Measurements from ENCODE around the gene KRTAP10-1. TPM values are rescaled to one million over a fixed set of nuclear protein-coding genes. Genes with fewer than 3 reads are reported as not detected.

The KRTAP10-1 gene
- polyA plus RNA-seq, 2 of the 4 experiments (the other 2 are of a cell fraction): not detected

DNA sequence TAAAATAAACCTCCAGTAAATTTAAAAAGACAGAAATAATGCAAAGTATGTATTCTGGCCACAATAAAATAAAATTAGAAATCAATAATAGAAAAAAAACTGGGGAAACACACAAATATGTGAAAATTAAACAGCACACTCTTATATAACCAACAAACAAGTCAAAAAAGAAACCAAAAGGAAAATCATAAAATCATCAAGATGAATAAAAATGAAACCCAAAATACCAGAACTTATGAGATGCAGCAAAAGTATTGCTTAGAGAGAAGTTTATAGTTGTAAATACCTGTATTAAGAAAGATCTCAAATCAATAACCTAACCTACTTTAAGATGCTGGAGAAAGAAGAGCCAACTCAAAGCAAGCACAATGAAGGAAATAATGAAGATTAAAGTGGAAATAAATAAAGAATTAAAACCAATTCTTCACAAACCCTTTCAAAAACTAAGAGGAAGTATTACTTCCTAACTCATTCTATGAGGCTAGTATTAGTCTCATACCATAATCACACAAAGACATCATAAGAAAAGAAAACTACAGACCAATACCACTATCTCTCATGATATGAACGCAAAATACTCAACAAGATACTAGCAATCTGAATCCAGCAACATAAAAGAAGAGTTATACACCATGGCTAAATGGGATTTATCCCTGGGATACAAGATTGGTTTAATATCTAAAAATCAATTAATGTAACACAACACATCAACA is 25.0 kb upstream of the KRTAP10-1 start:
- no peak for FAIRE-seq

DNA sequence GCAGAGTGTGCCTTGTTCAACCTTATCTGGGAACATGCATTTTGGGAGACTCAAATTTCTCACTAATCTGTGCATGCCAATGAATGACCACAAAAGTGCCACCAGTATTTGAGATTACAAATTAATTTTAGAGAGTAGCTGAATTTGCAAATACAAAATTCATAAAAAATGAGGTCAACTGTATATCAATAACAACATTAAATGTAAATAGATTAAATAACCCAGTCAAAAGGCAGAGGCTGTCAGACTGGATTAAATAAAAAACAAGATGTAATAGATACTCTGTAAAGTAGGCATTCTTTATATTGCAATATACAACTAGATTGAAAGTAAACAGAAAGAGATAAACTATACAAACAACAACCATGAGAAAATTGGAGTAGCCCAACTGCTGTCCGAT is 24.1 kb upstream of the KRTAP10-1 start:
- ChIA-PET CTCF (no interaction called here), POLR2A (no interaction called here)
- ATAC-seq (no peak), FAIRE-seq (no peak), DNase-seq (ENCODE audit: low read depth in 1 of 2, low spot score in 1 of 2) (no peak)
- TF ChIP-seq HDAC2 (IDR thresholded peaks at IDR 0.05): no peak
- no peak for TF ChIP-seq EHF (CRISPR knock-in tag; IDR thresholded peaks at IDR 0.05)
- no peak for TF ChIP-seq HEYL (CRISPR knock-in tag; IDR thresholded peaks at IDR 0.05)
- TF ChIP-seq ZC3H11A (IDR thresholded peaks at IDR 0.05): no peak
- no peak for TF ChIP-seq RNF2 (IDR thresholded peaks at IDR 0.05; ENCODE audit: borderline replicate concordance, low read depth)
- no peak for TF ChIP-seq CHD2 (IDR thresholded peaks at IDR 0.05; ENCODE audit: low read length, partially characterized antibody)
- TF ChIP-seq ZNF302 (CRISPR knock-in tag; IDR thresholded peaks at IDR 0.05): no peak
- 88% methylated on average over 1 of the region's 1 CpG for WGBS (ENCODE audit: missing lambda C conversion rate)
- Histone ChIP-seq H3K4me3 (no peak overlapping the region), H3K27ac (no peak overlapping the region), H3K9me3 (no peaks in the 10 kb centered on the region), H3K4me2 (no peak overlapping the region), H3K4me1 (no peaks in the 10 kb centered on the region)

More for the DNA sequence above, 25.0 kb upstream of the KRTAP10-1 start:
- Histone ChIP-seq H3K9me3 (no peaks in the 10 kb centered on the region), H3K4me3 (no peak overlapping the region), H3K4me2 (no peak overlapping the region), H3K4me1 (no peaks in the 10 kb centered on the region), H3K27ac (no peak overlapping the region)
- ATAC-seq (no peak), DNase-seq (ENCODE audit: low read depth in 1 of 2, low spot score in 1 of 2) (no peak)
- POLR2A ChIA-PET: no interaction called here
- 24% methylated on average over 1 of the region's 1 CpG for WGBS (ENCODE audit: missing lambda C conversion rate)
- TF ChIP-seq TP53 (CRISPR knock-in tag; IDR thresholded peaks at IDR 0.05): no peak
- TF ChIP-seq, protein P1, sequence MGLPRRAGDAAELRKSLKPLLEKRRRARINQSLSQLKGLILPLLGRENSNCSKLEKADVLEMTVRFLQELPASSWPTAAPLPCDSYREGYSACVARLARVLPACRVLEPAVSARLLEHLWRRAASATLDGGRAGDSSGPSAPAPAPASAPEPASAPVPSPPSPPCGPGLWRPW (IDR thresholded peaks at IDR 0.05): no peak
- TF ChIP-seq RARB (CRISPR knock-in tag; IDR thresholded peaks at IDR 0.05): no peak
- TF ChIP-seq, protein P2, sequence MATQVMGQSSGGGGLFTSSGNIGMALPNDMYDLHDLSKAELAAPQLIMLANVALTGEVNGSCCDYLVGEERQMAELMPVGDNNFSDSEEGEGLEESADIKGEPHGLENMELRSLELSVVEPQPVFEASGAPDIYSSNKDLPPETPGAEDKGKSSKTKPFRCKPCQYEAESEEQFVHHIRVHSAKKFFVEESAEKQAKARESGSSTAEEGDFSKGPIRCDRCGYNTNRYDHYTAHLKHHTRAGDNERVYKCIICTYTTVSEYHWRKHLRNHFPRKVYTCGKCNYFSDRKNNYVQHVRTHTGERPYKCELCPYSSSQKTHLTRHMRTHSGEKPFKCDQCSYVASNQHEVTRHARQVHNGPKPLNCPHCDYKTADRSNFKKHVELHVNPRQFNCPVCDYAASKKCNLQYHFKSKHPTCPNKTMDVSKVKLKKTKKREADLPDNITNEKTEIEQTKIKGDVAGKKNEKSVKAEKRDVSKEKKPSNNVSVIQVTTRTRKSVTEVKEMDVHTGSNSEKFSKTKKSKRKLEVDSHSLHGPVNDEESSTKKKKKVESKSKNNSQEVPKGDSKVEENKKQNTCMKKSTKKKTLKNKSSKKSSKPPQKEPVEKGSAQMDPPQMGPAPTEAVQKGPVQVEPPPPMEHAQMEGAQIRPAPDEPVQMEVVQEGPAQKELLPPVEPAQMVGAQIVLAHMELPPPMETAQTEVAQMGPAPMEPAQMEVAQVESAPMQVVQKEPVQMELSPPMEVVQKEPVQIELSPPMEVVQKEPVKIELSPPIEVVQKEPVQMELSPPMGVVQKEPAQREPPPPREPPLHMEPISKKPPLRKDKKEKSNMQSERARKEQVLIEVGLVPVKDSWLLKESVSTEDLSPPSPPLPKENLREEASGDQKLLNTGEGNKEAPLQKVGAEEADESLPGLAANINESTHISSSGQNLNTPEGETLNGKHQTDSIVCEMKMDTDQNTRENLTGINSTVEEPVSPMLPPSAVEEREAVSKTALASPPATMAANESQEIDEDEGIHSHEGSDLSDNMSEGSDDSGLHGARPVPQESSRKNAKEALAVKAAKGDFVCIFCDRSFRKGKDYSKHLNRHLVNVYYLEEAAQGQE (IDR thresholded peaks at IDR 0.05): no peak
- TF ChIP-seq, protein P3, sequence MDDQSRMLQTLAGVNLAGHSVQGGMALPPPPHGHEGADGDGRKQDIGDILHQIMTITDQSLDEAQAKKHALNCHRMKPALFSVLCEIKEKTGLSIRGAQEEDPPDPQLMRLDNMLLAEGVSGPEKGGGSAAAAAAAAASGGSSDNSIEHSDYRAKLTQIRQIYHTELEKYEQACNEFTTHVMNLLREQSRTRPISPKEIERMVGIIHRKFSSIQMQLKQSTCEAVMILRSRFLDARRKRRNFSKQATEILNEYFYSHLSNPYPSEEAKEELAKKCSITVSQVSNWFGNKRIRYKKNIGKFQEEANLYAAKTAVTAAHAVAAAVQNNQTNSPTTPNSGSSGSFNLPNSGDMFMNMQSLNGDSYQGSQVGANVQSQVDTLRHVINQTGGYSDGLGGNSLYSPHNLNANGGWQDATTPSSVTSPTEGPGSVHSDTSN (IDR thresholded peaks at IDR 0.05): no peak
- no peak for TF ChIP-seq EP300 (IDR thresholded peaks at IDR 0.05)
- TF ChIP-seq BHLHE40 (IDR thresholded peaks at IDR 0.05; ENCODE audit: low read depth, low read length): no peak
- no peak for TF ChIP-seq CHD4 (IDR thresholded peaks at IDR 0.05; ENCODE audit: borderline replicate concordance)
- TF ChIP-seq NR3C1 (IDR thresholded peaks at IDR 0.05): no peak
- no peak for TF ChIP-seq HOXB13 (CRISPR knock-in tag; IDR thresholded peaks at IDR 0.05; ENCODE audit: low read depth)
- TF ChIP-seq EHMT2 (IDR thresholded peaks at IDR 0.05; ENCODE audit: low read depth): no peak
- no peak for TF ChIP-seq MYC (IDR thresholded peaks at IDR 0.05; ENCODE audit: borderline replicate concordance, low read length)
- no peak for TF ChIP-seq FOSL2 (IDR thresholded peaks at IDR 0.05)
- TF ChIP-seq FOSL2 (CRISPR knock-in tag; IDR thresholded peaks at IDR 0.05): no peak
- TF ChIP-seq SMC3 (IDR thresholded peaks at IDR 0.05): no peak
- no peak for TF ChIP-seq RAD21 (conservative IDR thresholded peaks at IDR 0.05 in 1 of 2, IDR thresholded peaks at IDR 0.05 in 1 of 2)
- no peak for TF ChIP-seq TFCP2L1 (CRISPR knock-in tag; IDR thresholded peaks at IDR 0.05)
- no peak for TF ChIP-seq PHF8 (IDR thresholded peaks at IDR 0.05; ENCODE audit: borderline replicate concordance, low read depth)
- CTCF ChIA-PET: no interaction called here

Data from A549 (cell line).